Fibroblast of mammary gland (primary cell): ENCODE measurements around the gene PRKN.
"Not testable (repeated sequence)": the region's sequence is repeated elsewhere in the genome, so short reads cannot be mapped to it uniquely, and the experiment has no call there.

Source experiments
- DNase-seq: peaks from one replicate; pipeline ENCODE4 v3.0.0-alpha.2; 2010; ENCODE audit warnings: low read depth
- H3K4me3 ChIP-seq: 2 replicates; pipeline ENCODE4 v1.5.1; 2011; ENCODE audit warnings: low read depth, mild to moderate bottlenecking, low read length, moderate library complexity; ENCODE audit not compliant: control insufficient read depth
- CTCF ChIP-seq: conservative IDR thresholded peaks from 2 replicates; pipeline ENCODE4 v1.5.1; 2011; ENCODE audit warnings: low read depth, low read length, inconsistent platforms; ENCODE audit not compliant: control insufficient read depth, insufficient read depth

Gene PRKN

GRCh38 chr6:161344626-161345025 lies 1382.9 kb downstream of the PRKN start:
- TF ChIP-seq CTCF: no peak
- H3K4me3 ChIP-seq: no peak overlapping the region
- no peak for DNase-seq

- TF ChIP-seq CTCF: no peak
- no peak for DNase-seq
- H3K4me3 ChIP-seq: no peak overlapping the region
These were observed 1385.5 kb downstream of the PRKN start for GRCh38 chr6:161342039-161342438.

- no peak for TF ChIP-seq CTCF
- H3K4me3 ChIP-seq: no peak overlapping the region
- no peak for DNase-seq
These were observed 1385.9 kb downstream of the PRKN start for GRCh38 chr6:161341638-161342037.

- no peak for TF ChIP-seq CTCF
- no peak for DNase-seq
- H3K4me3 ChIP-seq: no peak overlapping the region
These were observed 1389.6 kb downstream of the PRKN start for GRCh38 chr6:161338015-161338414.

- no peak overlapping the region for H3K4me3 ChIP-seq
- TF ChIP-seq CTCF: no peak
- DNase-seq: no peak
These were observed 1391.1 kb downstream of the PRKN start for GRCh38 chr6:161336479-161336878.

GRCh38 chr6:161333410-161333809 lies 1394.2 kb downstream of the PRKN start:
- TF ChIP-seq CTCF: no peak
- no peak for DNase-seq
- H3K4me3 ChIP-seq: no peak overlapping the region

GRCh38 chr6:161331402-161332081 lies 1396.0 kb downstream of the PRKN start:
- not testable (repeated sequence) for DNase-seq, H3K4me3 ChIP-seq
